GM12892 (cell line): Measurements from ENCODE around the gene UIMC1.

ENCODE experiments used
- POLR2A ChIP-seq: IDR thresholded peaks from 2 replicates; pipeline ENCODE4 v1.6.1; 2011; ENCODE audit warnings: low read depth, low read length, control low read depth
- POLR2AphosphoS5 ChIP-seq: IDR thresholded peaks from 2 replicates; pipeline ENCODE4 v1.6.1; 2011; ENCODE audit warnings: low read depth, low read length, control low read depth
- TAF1 ChIP-seq: IDR thresholded peaks from 2 replicates; pipeline ENCODE4 v1.6.1; 2011; ENCODE audit warnings: low read depth, mild to moderate bottlenecking, control low read depth, low read length, borderline replicate concordance

GRCh38 chr5:177006265-177006972 is at the start of gene UIMC1:
- peak; percentile 80 for TF ChIP-seq POLR2AphosphoS5
- TF ChIP-seq POLR2A, result peak; percentile 80
- TF ChIP-seq TAF1, result peak; percentile 89
